ENCODE results near the gene PUM1. TPM values are rescaled to one million over a fixed set of nuclear protein-coding genes. Genes with fewer than 3 reads are reported as not detected.
"Not testable (repeated sequence)": the region's sequence is repeated elsewhere in the genome, so short reads cannot be mapped to it uniquely, and the experiment has no call there.

The PUM1 gene
- total and polyA plus RNA-seq, 10 donors: 14.9 to 122 (median 82.5) TPM

DNA sequence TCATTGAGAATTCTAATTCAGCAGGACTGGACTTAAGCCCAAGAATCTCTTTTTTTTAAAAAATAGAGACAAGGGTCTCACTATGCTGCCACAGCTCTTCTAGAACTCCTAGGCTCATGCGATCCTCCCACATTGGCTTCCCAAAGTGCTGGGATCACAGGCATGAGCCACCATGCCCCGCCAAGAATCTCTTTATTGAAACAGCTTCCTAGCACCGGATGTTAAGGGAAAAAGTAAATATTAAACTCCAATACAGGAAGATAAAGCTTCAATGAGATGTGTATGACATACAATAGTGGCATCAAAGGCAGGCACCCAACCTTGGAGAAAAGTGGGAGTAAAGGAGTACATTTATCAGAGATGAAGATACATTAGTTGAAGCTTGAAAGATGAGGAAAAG is 25.5 kb downstream of the PUM1 start:
- intact Hi-C loops (cut with DNase I; ENCODE audit: low total_unique reads): no loop called here
- TF ChIP-seq POLR2AphosphoS5 (IDR thresholded peaks at IDR 0.05) (no peak), POLR2A (IDR thresholded peaks at IDR 0.05) (no peak)
- TF ChIP-seq, protein P1, sequence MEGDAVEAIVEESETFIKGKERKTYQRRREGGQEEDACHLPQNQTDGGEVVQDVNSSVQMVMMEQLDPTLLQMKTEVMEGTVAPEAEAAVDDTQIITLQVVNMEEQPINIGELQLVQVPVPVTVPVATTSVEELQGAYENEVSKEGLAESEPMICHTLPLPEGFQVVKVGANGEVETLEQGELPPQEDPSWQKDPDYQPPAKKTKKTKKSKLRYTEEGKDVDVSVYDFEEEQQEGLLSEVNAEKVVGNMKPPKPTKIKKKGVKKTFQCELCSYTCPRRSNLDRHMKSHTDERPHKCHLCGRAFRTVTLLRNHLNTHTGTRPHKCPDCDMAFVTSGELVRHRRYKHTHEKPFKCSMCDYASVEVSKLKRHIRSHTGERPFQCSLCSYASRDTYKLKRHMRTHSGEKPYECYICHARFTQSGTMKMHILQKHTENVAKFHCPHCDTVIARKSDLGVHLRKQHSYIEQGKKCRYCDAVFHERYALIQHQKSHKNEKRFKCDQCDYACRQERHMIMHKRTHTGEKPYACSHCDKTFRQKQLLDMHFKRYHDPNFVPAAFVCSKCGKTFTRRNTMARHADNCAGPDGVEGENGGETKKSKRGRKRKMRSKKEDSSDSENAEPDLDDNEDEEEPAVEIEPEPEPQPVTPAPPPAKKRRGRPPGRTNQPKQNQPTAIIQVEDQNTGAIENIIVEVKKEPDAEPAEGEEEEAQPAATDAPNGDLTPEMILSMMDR (IDR thresholded peaks at IDR 0.05 in 8 of 11, conservative IDR thresholded peaks at IDR 0.05 in 3 of 11): no peak
- H3K36me3 ChIP-seq: peaks cover 0 to 71% (median 12%) of the 10 kb centered on the region in 6 donors
- 59 to 87% (median 75%) methylated on average over 3 of the region's 3 CpGs for WGBS, 5 donors
- no peaks in the 10 kb centered on the region for H3K27me3 ChIP-seq (replicated peaks in 1 of 7)
- no peaks in the 10 kb centered on the region for H3K9me3 ChIP-seq
- DNase-seq: no peak
- H3K4me3 ChIP-seq: no peak overlapping the region
- H3K27ac ChIP-seq: no peak overlapping the region
- peaks cover 0 to 98% (median 58%) of the 10 kb centered on the region in 6 donors for H3K4me1 ChIP-seq

DNA sequence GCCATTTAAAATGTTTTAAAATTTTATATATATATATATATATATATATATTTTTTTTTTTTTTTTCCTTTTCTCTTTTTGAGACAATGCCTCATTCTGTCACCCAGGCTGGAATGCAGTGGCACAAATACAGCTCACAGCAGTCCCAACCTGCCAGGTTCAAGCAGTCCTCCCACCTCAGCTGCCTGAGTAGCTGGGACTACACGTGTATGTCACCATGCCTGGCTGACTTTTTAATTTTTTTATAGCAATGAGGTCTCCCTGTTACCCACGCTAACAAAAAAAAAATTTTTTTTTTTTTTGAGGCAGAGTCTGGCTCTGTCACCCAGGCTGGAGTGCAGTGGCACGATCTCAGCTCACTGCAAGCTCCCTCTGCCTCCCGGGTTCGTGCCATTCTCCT is 26.6 kb downstream of the PUM1 start:
- H3K27me3 ChIP-seq (replicated peaks in 1 of 7); H3K9me3 ChIP-seq; H3K27ac ChIP-seq; H3K4me3 ChIP-seq; DNase-seq; intact Hi-C loops (cut with DNase I; ENCODE audit: low total_unique reads): not testable (repeated sequence)
- Histone ChIP-seq H3K36me3 (peaks cover 0 to 65% (median 7%) of the 10 kb centered on the region in 6 donors), H3K4me1 (peaks cover 0 to 100% (median 64%) of the 10 kb centered on the region in 6 donors)
- WGBS, 5 donors: 73 to 87% (median 80%) methylated on average over 5 of the region's 5 CpGs

DNA sequence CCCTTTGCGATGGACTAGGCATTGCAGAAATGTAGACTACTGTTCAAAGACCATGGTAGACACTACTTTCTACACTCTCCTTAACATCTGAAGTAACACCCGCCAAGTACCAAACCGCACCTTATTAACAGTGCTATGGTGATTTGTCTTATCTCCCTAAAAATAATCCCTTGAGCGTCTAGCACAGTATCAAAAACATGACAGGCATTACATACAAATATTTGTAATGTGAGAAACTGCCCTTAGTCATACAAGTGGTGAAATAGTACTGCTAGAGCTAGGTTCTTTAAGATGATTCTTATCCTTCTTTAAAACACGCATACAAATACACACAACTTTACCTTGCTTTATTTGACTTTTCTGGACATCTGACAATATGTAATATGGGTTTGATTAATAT is 27.2 kb downstream of the PUM1 start:
- Histone ChIP-seq H3K36me3 (peaks cover 0 to 60% (median 5%) of the 10 kb centered on the region in 6 donors), H3K9me3 (no peaks in the 10 kb centered on the region), H3K27me3 (replicated peaks in 1 of 7) (no peaks in the 10 kb centered on the region), H3K4me1 (peaks cover 0 to 100% (median 65%) of the 10 kb centered on the region in 6 donors), H3K4me3 (no peak overlapping the region), H3K27ac (no peak overlapping the region)
- no peak for DNase-seq
- WGBS, 5 donors: 74 to 85% (median 77%) methylated on average over 5 of the region's 5 CpGs
- intact Hi-C loops (cut with DNase I; ENCODE audit: low total_unique reads): no loop called here
- TF ChIP-seq POLR2AphosphoS5 (IDR thresholded peaks at IDR 0.05) (no peak), POLR2A (IDR thresholded peaks at IDR 0.05) (no peak)
- TF ChIP-seq, protein P1 (IDR thresholded peaks at IDR 0.05 in 8 of 11, conservative IDR thresholded peaks at IDR 0.05 in 3 of 11): no peak

GRCh38 chr1:31036749-31037500 is 28.6 kb downstream of the PUM1 start:
- Histone ChIP-seq H3K9me3 (no peaks in the 10 kb centered on the region), H3K36me3 (peaks cover 0 to 46% (median 0%) of the 10 kb centered on the region in 6 donors), H3K27me3 (replicated peaks in 1 of 7) (no peaks in the 10 kb centered on the region), H3K4me3 (no peak overlapping the region), H3K27ac (peak overlapping the region in 1 of 8 donors; percentile 10), H3K4me1 (peaks cover 0 to 100% (median 65%) of the 10 kb centered on the region in 6 donors)
- TF ChIP-seq POLR2A (IDR thresholded peaks at IDR 0.05): no peak
- no peak for TF ChIP-seq POLR2AphosphoS5 (IDR thresholded peaks at IDR 0.05)
- TF ChIP-seq, protein P1 (IDR thresholded peaks at IDR 0.05 in 8 of 11, conservative IDR thresholded peaks at IDR 0.05 in 3 of 11): no peak
- 81 to 94% (median 87%) methylated on average over 8 of the region's 8 CpGs for WGBS, 5 donors
- intact Hi-C loops (cut with DNase I; ENCODE audit: low total_unique reads): no loop called here
- no peak for DNase-seq
